Endometrial microvascular endothelial cells (primary cell): ENCODE data around the gene PPIH. TPM values are rescaled to one million over a fixed set of nuclear protein-coding genes. Genes with fewer than 3 reads are reported as not detected.
"Not testable (repeated sequence)": the region's sequence is repeated elsewhere in the genome, so short reads cannot be mapped to it uniquely, and the experiment has no call there.

ENCODE experiments used
- in situ Hi-C: cut with HindIII; loops from 2 replicates; pipeline ENCODE4 v1.10.0; 2017; ENCODE audit warnings: low sequenced_read_pairs, low pct_unique_long_range_greater_than_20kb; ENCODE audit errors: inconsistent ontology term
- total RNA-seq: library from RNA; depleted of rRNA; stranded (reverse); fragments of >200 nt; gene quantifications from one replicate; pipeline ENCODE4 v1.2.3, GENCODE V29; 2015; ENCODE audit errors: inconsistent ontology term

PPIH gene
- total RNA-seq = 73.4 TPM

DNA sequence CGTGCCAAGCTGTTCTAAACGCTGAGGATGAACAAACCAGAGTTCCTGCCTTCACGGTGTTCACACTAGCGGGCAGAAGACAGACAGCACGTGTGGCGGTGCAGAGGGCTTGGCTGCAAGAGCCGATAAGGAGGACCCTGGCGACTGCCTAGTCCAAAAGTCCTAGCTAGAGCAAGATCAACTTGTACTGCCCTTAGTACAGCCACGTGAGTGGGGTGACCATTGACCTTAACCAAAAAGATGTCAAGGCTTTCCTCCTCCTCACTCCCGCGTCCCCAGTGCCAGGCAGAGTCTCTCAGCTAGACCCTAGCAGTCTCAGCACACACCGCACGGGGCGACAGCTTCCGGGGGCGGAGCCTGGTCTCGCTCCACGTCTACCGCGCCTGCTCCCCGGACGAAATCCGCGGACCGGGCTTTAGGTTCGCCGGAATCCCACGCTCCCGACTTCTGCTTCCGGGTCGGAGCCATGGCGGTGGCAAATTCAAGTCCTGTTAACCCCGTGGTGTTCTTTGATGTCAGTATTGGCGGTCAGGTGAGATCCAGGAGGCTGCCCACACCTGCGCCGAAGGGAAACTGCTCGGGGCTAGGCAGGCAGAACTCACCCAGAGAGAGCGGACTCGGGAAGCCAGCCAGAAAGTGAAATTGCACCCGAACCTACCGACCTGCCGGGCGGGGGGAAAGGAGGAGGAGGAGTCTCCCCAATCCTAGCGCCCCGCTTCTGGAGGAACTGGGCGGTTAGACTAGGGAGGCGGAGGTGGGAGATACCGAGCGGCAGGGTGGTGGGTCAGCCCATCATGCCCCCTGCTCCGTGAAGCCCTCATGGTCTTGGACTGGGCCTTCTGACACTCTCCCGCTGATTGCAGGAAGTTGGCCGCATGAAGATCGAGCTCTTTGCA lies at the start of gene PPIH:
Gene PPIH, plus strand, starts transcription at position 443 of the 896 bp plus-strand sequence. Its CDS starts 24 bp downstream, at position 467.
- in situ Hi-C loops = no loop called here

DNA sequence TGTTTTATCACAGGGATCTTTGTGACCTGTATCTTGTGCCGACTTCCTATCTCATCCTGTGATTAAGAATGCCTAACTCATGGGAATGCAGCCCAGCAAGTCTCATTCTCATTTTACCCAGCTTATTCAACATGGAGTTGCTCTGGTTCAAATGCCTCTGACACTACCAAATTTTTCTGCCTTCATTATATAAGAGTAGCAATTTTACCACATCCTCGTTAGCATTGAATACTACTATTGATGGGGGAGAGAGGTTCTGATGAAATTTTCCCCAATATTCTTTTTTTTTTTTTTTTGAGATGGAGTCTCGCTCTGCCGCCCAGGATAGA lies 44.5 kb upstream of the PPIH start:
- in situ Hi-C loops = no loop called here

DNA sequence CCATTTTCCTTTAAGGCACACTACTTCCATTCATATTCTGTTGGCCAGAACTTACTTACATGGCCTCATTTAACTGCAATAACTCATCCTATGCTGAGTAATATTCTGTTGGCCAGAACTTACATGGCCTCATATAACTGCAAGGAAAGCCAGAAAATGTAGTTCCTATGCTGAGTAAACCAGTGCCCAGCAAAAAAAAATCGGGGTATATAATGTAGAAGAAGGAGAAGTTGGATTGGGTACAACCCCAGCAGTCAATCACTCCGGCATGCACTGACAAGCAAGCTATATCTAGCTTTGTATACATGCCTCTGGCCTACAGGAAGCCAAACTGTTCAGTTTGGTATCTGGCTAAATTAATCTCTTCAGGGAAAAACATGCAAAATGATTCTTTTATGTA lies 39.4 kb upstream of the PPIH start:
- in situ Hi-C loops = no loop called here

DNA sequence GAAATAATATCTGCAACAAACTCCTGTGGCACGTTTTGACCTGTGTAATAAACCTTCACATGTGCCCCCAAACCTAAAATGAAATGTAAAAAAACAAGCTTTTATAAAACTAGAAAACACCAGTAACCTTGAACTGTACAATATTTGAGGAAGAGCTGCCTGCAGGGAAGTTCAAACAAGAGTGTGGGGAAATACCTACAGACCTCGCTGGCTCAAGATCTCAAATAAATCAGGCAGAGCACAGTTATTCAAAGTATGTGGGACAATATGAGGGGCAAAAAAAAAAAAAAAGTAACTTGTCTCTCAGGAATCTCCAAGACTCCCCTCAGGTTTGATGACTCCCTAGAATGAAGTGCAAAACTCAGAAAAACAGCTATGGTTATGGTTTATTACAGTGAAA lies 37.9 kb upstream of the PPIH start:
- in situ Hi-C loops = no loop called here

DNA sequence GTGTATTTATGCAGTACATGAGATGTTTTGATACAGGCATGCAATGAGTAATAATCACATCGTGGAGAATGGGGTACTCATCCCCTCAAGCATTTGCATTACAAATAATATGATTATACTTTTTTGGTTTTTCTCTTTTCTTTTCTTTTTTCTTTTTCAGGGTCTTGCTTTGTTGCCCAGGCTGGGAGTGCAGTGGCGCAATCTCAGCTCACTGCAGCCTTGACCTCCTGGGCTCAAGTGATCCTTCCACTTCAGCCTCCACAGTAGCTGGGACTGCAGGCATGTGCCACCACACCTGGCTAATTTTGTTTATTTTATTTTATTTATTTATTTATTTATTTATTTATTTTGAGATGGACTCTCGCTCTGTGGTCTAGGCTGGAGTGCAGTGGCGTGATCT lies 37.0 kb upstream of the PPIH start:
- in situ Hi-C loops = not testable (repeated sequence)

DNA sequence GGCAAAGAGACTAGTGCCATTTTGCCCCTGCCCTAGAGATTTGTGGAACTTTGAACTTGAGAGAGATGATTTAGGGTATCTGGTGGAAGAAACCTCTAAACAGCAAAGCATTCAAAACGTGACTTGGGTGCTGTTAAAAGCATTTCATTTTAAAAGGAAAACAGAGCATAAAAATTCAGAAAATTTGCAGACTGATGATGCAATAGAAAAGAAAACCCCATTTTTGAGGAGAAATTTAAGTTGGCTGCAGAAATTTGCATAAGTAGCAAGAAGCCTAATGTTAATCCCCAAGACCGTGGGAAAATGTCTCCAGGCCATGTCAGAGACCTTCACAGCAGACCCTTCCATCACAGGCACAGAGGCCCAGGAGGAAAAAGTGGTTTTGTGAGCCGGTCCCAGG lies 31.0 kb upstream of the PPIH start:
- in situ Hi-C loops = not testable (repeated sequence)

DNA sequence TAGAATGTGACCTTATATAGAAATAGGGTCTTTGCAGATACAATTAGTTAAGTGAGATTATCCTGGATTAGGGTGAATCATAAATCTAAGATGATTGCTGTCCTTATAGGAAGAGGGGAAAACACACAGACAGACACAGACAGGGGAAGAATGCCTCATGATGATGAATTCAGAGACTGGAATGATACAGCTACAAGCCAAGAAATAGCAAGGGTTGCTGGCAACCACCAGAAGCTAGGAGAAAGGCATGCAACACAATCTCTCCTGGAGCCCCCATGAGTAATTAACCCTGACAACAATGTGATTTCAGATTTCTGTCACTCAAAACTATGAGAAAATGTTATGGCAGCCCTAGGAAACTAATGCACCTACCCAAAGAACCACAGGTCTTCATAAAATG lies 19.1 kb upstream of the PPIH start:
- in situ Hi-C loops = no loop called here

DNA sequence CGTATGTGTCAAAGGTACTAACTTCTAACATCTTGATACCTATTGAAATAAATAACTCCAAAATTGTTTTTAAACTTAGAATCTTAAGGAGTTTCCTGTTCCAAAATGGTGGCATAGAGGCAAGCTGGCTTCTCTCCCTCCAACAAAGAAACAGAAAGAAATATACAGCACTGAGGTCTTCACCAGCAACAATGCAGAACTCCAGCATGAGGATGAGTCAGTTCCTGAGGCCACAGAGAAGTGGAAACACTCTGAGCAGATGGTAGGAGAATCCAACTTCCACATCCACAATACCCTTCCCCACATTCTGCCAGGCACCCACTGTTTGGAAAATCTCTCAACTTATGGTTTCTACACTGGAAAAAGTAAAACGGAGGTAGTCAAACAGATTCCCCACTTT lies 12.2 kb upstream of the PPIH start:
- in situ Hi-C loops = no loop called here

DNA sequence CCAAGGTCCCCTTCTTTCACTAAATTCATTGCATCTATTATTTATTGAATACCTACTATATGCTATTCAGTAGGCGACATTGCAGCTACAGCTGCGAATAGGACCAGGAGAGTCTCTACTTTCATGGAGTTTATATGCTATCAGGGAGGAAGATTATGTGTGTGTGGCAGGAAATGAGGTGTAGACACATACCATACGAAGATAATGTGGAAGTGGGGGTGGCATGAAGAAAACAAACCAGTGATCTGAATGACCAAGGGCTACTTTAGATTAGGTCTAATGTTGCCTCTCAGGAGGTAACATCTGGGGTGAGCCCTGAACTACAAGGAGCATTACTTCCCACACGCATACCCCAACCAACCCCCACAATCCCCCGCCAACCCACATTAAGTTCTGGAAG lies 1.0 kb upstream of the PPIH start:
- in situ Hi-C loops = no loop called here

DNA sequence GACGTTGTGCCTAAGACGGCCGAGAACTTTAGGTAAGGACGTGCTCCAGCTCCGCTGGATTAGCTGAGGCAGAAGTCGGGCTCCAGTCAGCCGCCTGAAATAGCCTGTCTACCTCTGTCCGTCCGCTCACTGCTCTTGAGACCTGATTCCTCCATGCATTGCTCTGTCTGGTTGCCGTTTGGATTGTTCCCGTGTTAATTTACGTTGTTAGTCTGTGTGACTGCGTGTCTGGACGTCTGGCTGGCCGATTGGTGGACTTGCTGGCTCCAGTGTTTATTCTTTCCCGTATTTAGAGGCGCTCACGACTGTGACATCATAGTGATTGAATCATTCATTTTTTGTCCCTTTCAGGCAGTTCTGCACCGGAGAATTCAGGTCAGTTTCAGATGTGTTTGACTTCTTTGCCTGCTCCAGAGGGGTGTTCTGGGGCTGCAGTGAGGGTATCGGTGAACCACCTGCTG lies 684 bp downstream of the PPIH start:
- in situ Hi-C loops = no loop called here

DNA sequence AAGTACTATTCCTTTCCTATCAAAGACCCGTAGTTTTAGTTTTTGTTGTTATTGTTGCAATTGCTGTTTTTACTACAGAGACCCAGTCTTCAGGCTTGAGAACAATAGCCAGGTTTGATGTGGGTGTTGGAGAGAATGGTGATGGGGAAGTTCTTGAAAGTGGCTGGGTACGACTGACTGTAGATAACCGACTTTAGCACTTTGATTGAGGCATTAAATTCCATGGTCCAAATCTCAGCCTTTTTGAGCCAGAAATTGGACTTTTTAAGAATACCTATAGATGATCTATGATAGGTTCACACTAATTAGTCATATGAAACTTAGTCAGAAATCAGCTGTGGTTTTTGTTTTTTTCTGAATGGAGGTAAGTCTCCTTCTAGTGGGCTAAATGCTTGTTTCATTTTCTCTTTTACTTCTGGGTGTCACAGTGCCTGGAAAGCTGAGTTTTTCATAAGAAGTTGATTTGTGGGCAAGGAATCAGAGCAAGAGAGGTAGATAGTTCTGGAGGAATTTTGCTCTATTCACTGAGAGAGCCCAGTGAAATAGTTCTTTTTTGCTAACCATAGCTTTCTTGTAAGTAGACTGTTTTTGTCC lies 2.8 kb downstream of the PPIH start:
- in situ Hi-C loops = no loop called here

DNA sequence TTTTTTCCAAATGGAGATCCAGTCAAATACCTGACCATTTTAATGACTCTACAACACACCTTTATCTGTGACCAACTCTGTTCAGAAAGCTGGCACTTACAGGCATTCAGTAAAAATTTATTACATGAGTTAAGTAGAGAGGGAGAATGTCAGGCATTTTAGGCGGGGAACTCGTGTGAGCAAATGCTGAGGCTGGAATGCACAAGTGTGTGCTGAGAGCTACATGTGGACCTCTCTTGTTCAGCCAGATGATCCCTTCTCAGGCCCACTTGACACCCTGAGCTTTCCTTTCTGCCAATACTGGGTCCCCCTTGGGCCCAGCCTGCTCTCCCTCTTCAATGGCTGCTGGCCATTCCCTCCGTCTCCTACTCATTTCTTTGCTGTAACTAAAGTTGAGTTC lies 11.7 kb downstream of the PPIH start:
- in situ Hi-C loops = no loop called here

DNA sequence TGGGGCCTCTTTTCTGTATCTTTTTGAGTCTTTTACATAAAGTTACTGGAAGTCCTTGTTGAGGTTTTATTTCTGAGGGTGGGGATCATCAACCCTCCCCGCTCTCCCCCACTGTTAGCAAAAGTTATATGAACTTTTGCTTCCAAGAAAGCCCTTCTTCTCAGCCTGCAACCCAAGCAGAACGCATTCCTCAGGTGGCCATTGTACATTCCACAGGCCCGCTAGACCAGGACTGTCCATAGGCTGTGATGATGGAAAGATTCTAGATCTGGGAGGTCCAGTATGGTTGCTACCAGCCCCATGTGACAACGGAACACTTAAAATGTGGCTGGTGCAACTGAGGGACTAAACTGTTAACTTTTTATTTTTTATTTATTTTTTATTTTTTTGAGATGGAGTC lies 12.2 kb downstream of the PPIH start:
- in situ Hi-C loops = no loop called here

DNA sequence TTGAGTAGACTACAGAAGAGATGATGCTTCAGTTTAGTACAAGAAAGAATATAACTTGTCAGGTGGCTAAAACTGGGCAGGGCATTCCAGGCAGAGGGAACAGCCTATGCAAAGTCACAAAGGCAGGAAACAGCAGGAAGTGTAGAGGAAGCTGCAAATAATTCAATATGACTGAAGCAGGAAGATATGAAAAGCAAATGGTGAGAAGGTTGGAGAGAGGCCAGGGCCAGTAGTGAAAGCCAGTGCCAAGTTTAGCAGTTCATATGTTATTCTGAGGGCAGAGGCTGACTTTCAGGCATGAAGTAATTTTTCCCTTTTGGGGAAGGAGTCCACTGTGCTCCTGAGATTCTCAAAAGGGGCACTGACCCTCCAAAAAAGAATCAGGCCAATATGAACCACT lies 16.0 kb downstream of the PPIH start:
- in situ Hi-C loops = no loop called here

DNA sequence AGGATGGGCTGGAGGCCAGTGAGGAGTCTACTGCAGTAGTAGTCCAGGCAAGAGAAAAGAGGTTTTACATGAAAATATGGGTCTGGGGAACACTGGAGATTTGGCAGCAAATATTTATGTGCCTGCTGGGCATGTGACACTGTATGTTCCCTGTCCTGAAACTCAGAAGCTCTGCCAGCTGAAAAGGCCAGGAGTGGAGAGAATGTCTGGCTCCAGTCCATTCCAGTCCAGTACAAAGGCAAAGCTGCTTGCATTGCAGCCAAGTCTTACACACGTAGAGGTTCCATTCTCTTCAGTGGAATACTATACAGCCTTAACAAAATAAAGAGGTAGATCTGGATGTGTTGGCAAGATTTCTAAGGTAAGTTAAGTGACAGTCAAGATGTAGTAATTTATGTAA lies 16.5 kb downstream of the PPIH start:
- in situ Hi-C loops = no loop called here

DNA sequence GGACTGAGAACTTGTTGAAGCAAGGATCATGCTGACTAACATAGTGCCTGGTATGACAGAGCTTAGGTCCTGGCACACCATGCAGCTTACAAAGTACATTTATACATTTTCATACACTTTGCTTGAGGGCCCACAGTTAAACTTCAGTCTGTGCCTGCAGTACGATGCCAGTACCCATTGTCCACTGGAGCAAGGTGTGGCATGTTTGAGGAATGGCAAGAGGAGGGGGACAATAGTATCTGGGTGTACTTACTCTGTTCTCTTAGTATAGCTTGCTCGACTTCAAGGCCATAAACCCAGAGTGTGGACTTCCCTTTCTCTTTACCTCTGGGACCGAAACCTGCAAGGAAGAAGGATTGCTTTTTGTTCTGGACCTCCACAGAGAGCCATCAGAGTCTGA lies 17.2 kb downstream of the PPIH start:
- in situ Hi-C loops = no loop called here

DNA sequence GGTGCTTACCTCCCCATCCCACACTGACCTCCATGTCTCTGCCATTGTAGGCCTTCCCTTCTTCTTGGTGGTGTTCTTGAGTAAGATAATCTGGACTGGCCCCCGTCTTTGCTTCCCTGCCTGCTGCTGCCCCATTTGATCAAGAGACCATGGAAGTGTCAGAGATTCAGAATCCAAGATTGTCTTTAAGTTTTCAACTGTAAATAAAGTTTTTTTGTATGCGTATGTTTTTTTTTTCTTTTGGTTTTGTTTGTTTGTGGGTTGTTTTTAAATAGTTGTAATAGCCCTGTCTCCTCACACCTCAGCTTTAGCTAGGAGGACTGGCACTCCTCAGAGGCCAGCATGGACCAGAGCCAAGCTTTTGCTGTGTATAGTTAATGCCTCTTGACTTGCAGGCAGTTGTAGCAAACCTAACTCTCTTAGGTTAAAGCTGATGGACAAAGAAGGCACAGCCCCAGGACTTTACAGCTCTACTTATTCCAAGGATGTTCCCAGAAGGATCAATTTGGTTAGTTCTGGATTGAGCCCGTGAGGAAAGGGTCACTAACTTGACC lies 18.4 kb downstream of the PPIH start:
- in situ Hi-C loops = no loop called here

DNA sequence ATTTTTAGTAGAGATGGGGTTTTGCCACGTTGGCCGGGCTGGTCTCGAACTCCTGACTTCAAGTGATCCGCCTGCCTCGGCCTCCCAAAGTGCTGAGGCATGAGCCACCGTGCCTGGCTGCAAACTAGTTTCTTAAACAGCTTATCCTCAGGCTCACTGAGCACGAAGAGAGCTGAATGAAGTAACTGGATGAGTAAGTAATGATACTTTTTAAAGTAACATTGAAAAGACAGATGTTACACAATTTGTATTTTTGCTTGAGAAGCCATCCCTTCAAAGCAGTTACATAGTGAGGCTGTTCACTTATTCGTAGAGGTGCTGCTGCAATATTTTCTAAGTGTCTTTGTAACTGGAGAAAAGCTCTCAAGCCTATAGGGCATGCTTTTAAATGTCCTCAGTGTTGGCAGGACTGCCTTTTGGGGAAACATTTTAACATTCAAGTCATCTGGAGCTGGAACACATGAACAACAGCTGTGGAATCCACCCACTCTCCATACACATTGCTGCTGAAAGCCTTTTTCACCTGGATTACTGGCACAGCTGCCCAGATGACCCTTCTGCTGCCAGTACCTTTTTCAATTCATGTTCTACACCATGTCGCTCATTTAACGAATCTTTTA lies 21.3 kb downstream of the PPIH start:
- in situ Hi-C loops = no loop called here

DNA sequence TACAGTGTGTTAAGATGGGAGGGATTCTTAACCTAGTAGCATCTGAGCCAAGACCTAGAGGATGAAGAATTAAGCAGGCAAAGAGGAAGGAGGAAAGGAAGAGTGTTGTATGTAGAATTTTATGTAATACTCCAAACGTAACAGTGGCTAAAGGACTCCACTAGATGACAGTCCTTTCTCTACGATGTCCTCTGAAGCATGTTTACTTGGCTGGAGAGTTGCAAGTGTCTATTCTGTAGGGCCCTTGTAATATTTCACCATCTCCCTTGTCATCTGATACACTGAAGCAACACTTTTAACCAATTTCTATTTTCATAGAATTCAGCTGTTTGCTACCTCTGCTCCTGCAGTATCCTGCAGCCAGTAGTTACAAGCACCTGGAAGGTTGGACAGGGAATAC lies 21.8 kb downstream of the PPIH start:
- in situ Hi-C loops = no loop called here
